WTC11 (cell line): Measurements from ENCODE around the gene ZNF112. TPM values are rescaled to one million over a fixed set of nuclear protein-coding genes. Genes with fewer than 3 reads are reported as not detected.

Experiments
- ATAC-seq: fragments of 200-7000 bp; cut with Tn5 transposase; 2 replicates; pipeline ENCODE4 v1.10.0; 2021; ENCODE audit warnings: mild to moderate bottlenecking, moderate library complexity
- CTCF ChIA-PET: fragments of 300-600 bp; sonication (Branson Sonifier 250); formaldehyde crosslinking; loops from one replicate; lab custom pipeline; 2021; ENCODE audit warnings: antibody characterized with exemption; lab: Charles Lee
- POLR2A ChIA-PET: fragments of 350-600 bp; sonication (Branson Sonifier 250); formaldehyde crosslinking; loops from one replicate; lab custom pipeline; 2021; ENCODE audit warnings: antibody characterized with exemption; lab: Charles Lee
- DNase-seq: peaks from one replicate; pipeline ENCODE4 v3.0.0; 2021; ENCODE audit warnings: low spot score
- H3K27ac Mint-ChIP-seq: 2 replicates; pipeline ENCODE4 v1.8.0; 2021; ENCODE audit warnings: mixed read lengths
- H3K27me3 Mint-ChIP-seq: 2 replicates; pipeline ENCODE4 v1.8.0; 2021; ENCODE audit warnings: low read depth, mild to moderate bottlenecking, moderate library complexity, mixed read lengths
- H3K36me3 Mint-ChIP-seq: 2 replicates; pipeline ENCODE4 v1.8.0; 2021; ENCODE audit warnings: mixed read lengths
- H3K4me1 Mint-ChIP-seq: 2 replicates; pipeline ENCODE4 v1.8.0; 2022; ENCODE audit warnings: mixed read lengths
- H3K4me3 Mint-ChIP-seq: 2 replicates; pipeline ENCODE4 v1.8.0; 2021; ENCODE audit warnings: mild to moderate bottlenecking, moderate library complexity, mixed read lengths
- H3K9me3 Mint-ChIP-seq: 2 replicates; pipeline ENCODE4 v1.8.0; 2021; ENCODE audit warnings: mixed read lengths
- CREB1 ChIP-seq: sonication (generic); formaldehyde crosslinking; IDR thresholded peaks from 2 replicates; pipeline ENCODE4 v1.8.0; 2023; ENCODE audit warnings: mild to moderate bottlenecking, missing genetic modification reagents
- CREM ChIP-seq: sonication (generic); formaldehyde crosslinking; IDR thresholded peaks from 2 replicates; pipeline ENCODE4 v1.8.1; 2022; ENCODE audit warnings: mild to moderate bottlenecking, missing genetic modification reagents, moderate library complexity
- ELF4 ChIP-seq: sonication (generic); formaldehyde crosslinking; IDR thresholded peaks from 2 replicates; pipeline ENCODE4 v1.8.1; 2022; ENCODE audit warnings: low read depth, mild to moderate bottlenecking, moderate library complexity, missing genetic modification reagents
- FOXJ3 ChIP-seq: sonication (generic); formaldehyde crosslinking; IDR thresholded peaks from 2 replicates; pipeline ENCODE4 v1.9.0; 2021; ENCODE audit warnings: missing genetic modification reagents, mild to moderate bottlenecking, borderline replicate concordance
- FOXK1 ChIP-seq: sonication (generic); formaldehyde crosslinking; IDR thresholded peaks from 2 replicates; pipeline ENCODE4 v1.8.0; 2022; ENCODE audit warnings: mild to moderate bottlenecking, moderate library complexity, missing genetic modification reagents
- HMGA2 ChIP-seq: fragments of 250-450 bp; sonication (Bioruptor Pico); IDR thresholded peaks from 2 replicates; pipeline ENCODE4 v1.4.0; 2021; ENCODE audit warnings: mild to moderate bottlenecking, moderate library complexity
- IRF2 ChIP-seq: sonication (generic); formaldehyde crosslinking; IDR thresholded peaks from 2 replicates; pipeline ENCODE4 v1.8.0; 2022; ENCODE audit warnings: low read depth, missing genetic modification reagents, borderline replicate concordance
- JAZF1 ChIP-seq: fragments of 250-450 bp; sonication (Bioruptor Pico); IDR thresholded peaks from 2 replicates; pipeline ENCODE4 v1.9.0; 2021; ENCODE audit warnings: moderate library complexity, mild to moderate bottlenecking, inconsistent platforms
- MYBL2 ChIP-seq: sonication (generic); formaldehyde crosslinking; IDR thresholded peaks from 2 replicates; pipeline ENCODE4 v1.8.1; 2023; ENCODE audit warnings: mild to moderate bottlenecking, moderate library complexity, missing genetic modification reagents
- NFE2L1 ChIP-seq: sonication (generic); formaldehyde crosslinking; IDR thresholded peaks from 2 replicates; pipeline ENCODE4 v1.8.1; 2023; ENCODE audit warnings: missing genetic modification reagents
- NR1H2 ChIP-seq: sonication (generic); formaldehyde crosslinking; IDR thresholded peaks from 2 replicates; pipeline ENCODE4 v1.9.0; 2021; ENCODE audit warnings: mild to moderate bottlenecking, moderate library complexity, missing genetic modification reagents
- NR2C2 ChIP-seq: sonication (generic); formaldehyde crosslinking; IDR thresholded peaks from 2 replicates; pipeline ENCODE4 v1.8.0; 2022; ENCODE audit warnings: mild to moderate bottlenecking, missing genetic modification reagents
- OVOL2 ChIP-seq: fragments of 250-450 bp; sonication (Bioruptor Pico); IDR thresholded peaks from 2 replicates; pipeline ENCODE4 v1.9.0; 2021; ENCODE audit warnings: mild to moderate bottlenecking, borderline replicate concordance
- RELA ChIP-seq: sonication (generic); formaldehyde crosslinking; IDR thresholded peaks from 2 replicates; pipeline ENCODE4 v1.8.1; 2022; ENCODE audit warnings: missing genetic modification reagents, mild to moderate bottlenecking, borderline replicate concordance
- SMAD4 ChIP-seq: sonication (generic); formaldehyde crosslinking; IDR thresholded peaks from 2 replicates; pipeline ENCODE4 v1.8.0; 2022; ENCODE audit warnings: mild to moderate bottlenecking, missing genetic modification reagents
- ZNF219 ChIP-seq: sonication (generic); formaldehyde crosslinking; IDR thresholded peaks from 2 replicates; pipeline ENCODE4 v1.8.0; 2023; ENCODE audit warnings: missing genetic modification reagents, mild to moderate bottlenecking, borderline replicate concordance
- ZNF232 ChIP-seq: sonication (generic); formaldehyde crosslinking; IDR thresholded peaks from 2 replicates; pipeline ENCODE4 v1.8.0; 2022; ENCODE audit warnings: mild to moderate bottlenecking, missing genetic modification reagents
- ZNF263 ChIP-seq: sonication (generic); formaldehyde crosslinking; IDR thresholded peaks from 2 replicates; pipeline ENCODE4 v1.8.1; 2022; ENCODE audit warnings: low read depth, mild to moderate bottlenecking, moderate library complexity, missing genetic modification reagents
- ZNF416 ChIP-seq: fragments of 250-450 bp; sonication (Bioruptor Pico); IDR thresholded peaks from 2 replicates; pipeline ENCODE4 v1.9.0; 2021; ENCODE audit warnings: mild to moderate bottlenecking, inconsistent platforms
- ZNF671 ChIP-seq: fragments of 250-450 bp; sonication (Bioruptor Pico); IDR thresholded peaks from 2 replicates; pipeline ENCODE4 v1.8.0; 2021; ENCODE audit warnings: mild to moderate bottlenecking
- total RNA-seq: library from RNA; stranded (reverse); gene quantifications from 3 replicates; pipeline ENCODE4 v1.2.3, GENCODE V29; 2021
- TF ChIP-seq, protein P1 (sequence below): fragments of 250-450 bp; sonication (Bioruptor Pico); IDR thresholded peaks from 2 replicates; pipeline ENCODE4 v1.8.0; 2021; ENCODE audit warnings: mild to moderate bottlenecking
- TF ChIP-seq, protein P2 (sequence below): sonication (generic); formaldehyde crosslinking; IDR thresholded peaks from 2 replicates; pipeline ENCODE4 v1.8.0; 2023; ENCODE audit warnings: missing genetic modification reagents
- TF ChIP-seq, protein P3 (sequence below): sonication (generic); formaldehyde crosslinking; IDR thresholded peaks from 2 replicates; pipeline ENCODE4 v1.8.1; 2022; ENCODE audit warnings: mild to moderate bottlenecking, moderate library complexity, missing genetic modification reagents
- TF ChIP-seq, protein P4 (sequence below): sonication (generic); formaldehyde crosslinking; IDR thresholded peaks from 2 replicates; pipeline ENCODE4 v1.8.0; 2022; ENCODE audit warnings: mild to moderate bottlenecking, missing genetic modification reagents
- TF ChIP-seq, protein P5 (sequence below): fragments of 250-450 bp; sonication (Bioruptor Pico); IDR thresholded peaks from 2 replicates; pipeline ENCODE4 v1.9.0; 2021; ENCODE audit warnings: mild to moderate bottlenecking
- TF ChIP-seq, protein P6 (sequence below): sonication (generic); formaldehyde crosslinking; IDR thresholded peaks from 2 replicates; pipeline ENCODE4 v1.8.1; 2022; ENCODE audit warnings: mild to moderate bottlenecking, missing genetic modification reagents, moderate library complexity, borderline replicate concordance
- TF ChIP-seq, protein P7 (sequence below): sonication (generic); formaldehyde crosslinking; IDR thresholded peaks from 2 replicates; pipeline ENCODE4 v1.8.0; 2022; ENCODE audit warnings: mild to moderate bottlenecking, missing genetic modification reagents

Gene ZNF112
- total RNA-seq, 1 experiment from 2014 or later, result 2.0 TPM

DNA sequence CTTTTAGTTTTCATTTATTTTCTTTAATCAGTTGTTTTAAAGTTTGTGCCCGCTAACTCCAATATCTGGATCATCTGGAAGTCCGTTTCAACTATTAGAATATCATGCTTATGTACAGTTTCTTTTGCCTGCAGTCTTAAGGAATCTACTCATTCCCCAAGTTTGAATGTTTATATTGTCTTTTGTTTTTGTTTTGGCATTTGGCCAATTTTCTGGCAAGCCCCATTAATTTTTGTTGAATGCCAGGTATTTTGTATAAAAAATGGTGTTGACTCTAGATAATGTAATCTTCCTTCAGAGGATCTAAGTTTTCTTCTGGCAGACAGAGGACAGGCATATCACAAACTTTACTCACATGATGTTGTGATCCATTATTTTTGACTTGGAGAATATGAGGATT is 40.6 kb downstream of the ZNF112 start (continued):
- TF ChIP-seq FOXJ3 (CRISPR knock-in tag) (no peak), IRF2 (no peak), CREM (CRISPR knock-in tag) (no peak), ZNF219 (CRISPR knock-in tag) (no peak), SMAD4 (no peak), FOXK1 (no peak), NR2C2 (CRISPR knock-in tag) (no peak), NR1H2 (CRISPR knock-in tag) (no peak)
- TF ChIP-seq, protein P1, sequence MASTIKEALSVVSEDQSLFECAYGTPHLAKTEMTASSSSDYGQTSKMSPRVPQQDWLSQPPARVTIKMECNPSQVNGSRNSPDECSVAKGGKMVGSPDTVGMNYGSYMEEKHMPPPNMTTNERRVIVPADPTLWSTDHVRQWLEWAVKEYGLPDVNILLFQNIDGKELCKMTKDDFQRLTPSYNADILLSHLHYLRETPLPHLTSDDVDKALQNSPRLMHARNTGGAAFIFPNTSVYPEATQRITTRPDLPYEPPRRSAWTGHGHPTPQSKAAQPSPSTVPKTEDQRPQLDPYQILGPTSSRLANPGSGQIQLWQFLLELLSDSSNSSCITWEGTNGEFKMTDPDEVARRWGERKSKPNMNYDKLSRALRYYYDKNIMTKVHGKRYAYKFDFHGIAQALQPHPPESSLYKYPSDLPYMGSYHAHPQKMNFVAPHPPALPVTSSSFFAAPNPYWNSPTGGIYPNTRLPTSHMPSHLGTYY (CRISPR knock-in tag), result no peak
- TF ChIP-seq, protein P2, sequence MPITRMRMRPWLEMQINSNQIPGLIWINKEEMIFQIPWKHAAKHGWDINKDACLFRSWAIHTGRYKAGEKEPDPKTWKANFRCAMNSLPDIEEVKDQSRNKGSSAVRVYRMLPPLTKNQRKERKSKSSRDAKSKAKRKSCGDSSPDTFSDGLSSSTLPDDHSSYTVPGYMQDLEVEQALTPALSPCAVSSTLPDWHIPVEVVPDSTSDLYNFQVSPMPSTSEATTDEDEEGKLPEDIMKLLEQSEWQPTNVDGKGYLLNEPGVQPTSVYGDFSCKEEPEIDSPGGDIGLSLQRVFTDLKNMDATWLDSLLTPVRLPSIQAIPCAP (CRISPR knock-in tag), result no peak
- TF ChIP-seq, all 79 proteins: peak for 0

DNA sequence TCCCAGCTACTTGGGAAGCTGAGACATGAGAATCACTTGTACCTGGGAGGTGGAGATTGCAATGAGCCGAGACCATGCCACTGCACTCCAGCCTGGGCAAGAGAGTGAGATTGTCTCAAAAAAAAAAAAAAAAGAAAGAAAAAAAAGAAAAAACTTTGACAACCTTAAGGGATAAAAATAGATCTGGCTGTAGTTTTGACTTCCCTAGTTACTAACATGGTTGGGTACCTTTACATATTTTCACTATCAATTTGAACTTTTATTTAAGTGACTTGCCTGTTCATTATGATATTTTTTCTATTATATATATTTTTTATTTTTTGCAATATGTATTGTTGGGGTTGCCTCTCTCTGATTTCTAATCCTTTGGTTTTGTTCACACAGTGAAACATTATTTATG is 43.2 kb downstream of the ZNF112 start:
- Mint-ChIP-seq H3K9me3 (peaks cover 74% of the 10 kb centered on the region), H3K27me3 (peaks cover 25% of the 10 kb centered on the region), H3K4me3 (no peak overlapping the region), H3K36me3 (peaks cover 41% of the 10 kb centered on the region), H3K4me1 (no peaks in the 10 kb centered on the region), H3K27ac (no peak overlapping the region)
- ChIA-PET POLR2A (no interaction called here), CTCF (interaction anchor here (0.7 kb wide), 1 partner anchor 267 kb away, joined by 4 read pairs; no protein-coding TSS in a partner anchor)
- DNase-seq (no peak), ATAC-seq (no peak)
- no peak for TF ChIP-seq ZNF671
- no peak for TF ChIP-seq ELF4 (CRISPR knock-in tag)
- TF ChIP-seq, protein P3, sequence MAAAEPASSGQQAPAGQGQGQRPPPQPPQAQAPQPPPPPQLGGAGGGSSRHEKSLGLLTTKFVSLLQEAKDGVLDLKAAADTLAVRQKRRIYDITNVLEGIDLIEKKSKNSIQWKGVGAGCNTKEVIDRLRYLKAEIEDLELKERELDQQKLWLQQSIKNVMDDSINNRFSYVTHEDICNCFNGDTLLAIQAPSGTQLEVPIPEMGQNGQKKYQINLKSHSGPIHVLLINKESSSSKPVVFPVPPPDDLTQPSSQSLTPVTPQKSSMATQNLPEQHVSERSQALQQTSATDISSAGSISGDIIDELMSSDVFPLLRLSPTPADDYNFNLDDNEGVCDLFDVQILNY (CRISPR knock-in tag), result no peak
- TF ChIP-seq ZNF263, result no peak
- TF ChIP-seq HMGA2 (CRISPR knock-in tag), result no peak
- TF ChIP-seq CREB1, result no peak

DNA sequence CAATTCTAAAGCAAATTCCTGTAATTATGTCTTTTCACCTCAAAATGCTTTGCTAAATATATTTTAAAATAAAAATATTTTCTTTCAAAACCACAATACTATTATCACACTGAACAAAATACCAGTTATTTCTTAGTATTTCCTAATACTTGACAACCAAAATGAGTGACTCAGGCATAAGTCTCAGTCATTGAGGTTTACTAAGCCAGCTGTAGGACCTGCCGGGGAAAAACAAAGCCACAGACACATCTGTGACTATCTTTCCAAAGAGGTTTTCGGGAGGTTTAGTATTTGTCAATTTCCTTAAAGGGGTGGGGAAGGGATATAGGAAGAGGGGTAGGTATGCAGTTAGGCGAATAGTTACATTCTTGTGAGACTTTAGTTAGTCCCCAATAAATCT is 48.5 kb downstream of the ZNF112 start:
- ChIA-PET CTCF (no interaction called here), POLR2A (no interaction called here)
- H3K4me1 Mint-ChIP-seq, result peaks cover 8% of the 10 kb centered on the region
- DNase-seq (no peak), ATAC-seq (no peak)
- H3K9me3 Mint-ChIP-seq, result peaks cover 48% of the 10 kb centered on the region
- H3K4me3 Mint-ChIP-seq, result no peak overlapping the region
- H3K36me3 Mint-ChIP-seq, result peaks cover 16% of the 10 kb centered on the region; the same call in 1 of the 2 replicates
- H3K27me3 Mint-ChIP-seq, result peaks cover 15% of the 10 kb centered on the region
- H3K27ac Mint-ChIP-seq, result no peak overlapping the region
- TF ChIP-seq ZNF416 (no peak), NFE2L1 (CRISPR knock-in tag) (no peak), RELA (CRISPR knock-in tag) (no peak), JAZF1 (no peak), ZNF232 (CRISPR knock-in tag) (no peak), OVOL2 (no peak), MYBL2 (no peak), CREB1 (no peak), ZNF219 (CRISPR knock-in tag) (no peak)
- TF ChIP-seq, protein P4, sequence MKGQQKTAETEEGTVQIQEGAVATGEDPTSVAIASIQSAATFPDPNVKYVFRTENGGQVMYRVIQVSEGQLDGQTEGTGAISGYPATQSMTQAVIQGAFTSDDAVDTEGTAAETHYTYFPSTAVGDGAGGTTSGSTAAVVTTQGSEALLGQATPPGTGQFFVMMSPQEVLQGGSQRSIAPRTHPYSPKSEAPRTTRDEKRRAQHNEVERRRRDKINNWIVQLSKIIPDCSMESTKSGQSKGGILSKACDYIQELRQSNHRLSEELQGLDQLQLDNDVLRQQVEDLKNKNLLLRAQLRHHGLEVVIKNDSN (CRISPR knock-in tag), result no peak
- TF ChIP-seq, protein P5, sequence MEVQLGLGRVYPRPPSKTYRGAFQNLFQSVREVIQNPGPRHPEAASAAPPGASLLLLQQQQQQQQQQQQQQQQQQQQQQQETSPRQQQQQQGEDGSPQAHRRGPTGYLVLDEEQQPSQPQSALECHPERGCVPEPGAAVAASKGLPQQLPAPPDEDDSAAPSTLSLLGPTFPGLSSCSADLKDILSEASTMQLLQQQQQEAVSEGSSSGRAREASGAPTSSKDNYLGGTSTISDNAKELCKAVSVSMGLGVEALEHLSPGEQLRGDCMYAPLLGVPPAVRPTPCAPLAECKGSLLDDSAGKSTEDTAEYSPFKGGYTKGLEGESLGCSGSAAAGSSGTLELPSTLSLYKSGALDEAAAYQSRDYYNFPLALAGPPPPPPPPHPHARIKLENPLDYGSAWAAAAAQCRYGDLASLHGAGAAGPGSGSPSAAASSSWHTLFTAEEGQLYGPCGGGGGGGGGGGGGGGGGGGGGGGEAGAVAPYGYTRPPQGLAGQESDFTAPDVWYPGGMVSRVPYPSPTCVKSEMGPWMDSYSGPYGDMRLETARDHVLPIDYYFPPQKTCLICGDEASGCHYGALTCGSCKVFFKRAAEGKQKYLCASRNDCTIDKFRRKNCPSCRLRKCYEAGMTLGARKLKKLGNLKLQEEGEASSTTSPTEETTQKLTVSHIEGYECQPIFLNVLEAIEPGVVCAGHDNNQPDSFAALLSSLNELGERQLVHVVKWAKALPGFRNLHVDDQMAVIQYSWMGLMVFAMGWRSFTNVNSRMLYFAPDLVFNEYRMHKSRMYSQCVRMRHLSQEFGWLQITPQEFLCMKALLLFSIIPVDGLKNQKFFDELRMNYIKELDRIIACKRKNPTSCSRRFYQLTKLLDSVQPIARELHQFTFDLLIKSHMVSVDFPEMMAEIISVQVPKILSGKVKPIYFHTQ (CRISPR knock-in tag), result no peak
- TF ChIP-seq, protein P6, sequence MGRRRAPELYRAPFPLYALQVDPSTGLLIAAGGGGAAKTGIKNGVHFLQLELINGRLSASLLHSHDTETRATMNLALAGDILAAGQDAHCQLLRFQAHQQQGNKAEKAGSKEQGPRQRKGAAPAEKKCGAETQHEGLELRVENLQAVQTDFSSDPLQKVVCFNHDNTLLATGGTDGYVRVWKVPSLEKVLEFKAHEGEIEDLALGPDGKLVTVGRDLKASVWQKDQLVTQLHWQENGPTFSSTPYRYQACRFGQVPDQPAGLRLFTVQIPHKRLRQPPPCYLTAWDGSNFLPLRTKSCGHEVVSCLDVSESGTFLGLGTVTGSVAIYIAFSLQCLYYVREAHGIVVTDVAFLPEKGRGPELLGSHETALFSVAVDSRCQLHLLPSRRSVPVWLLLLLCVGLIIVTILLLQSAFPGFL (CRISPR knock-in tag), result no peak
- TF ChIP-seq, protein P7, sequence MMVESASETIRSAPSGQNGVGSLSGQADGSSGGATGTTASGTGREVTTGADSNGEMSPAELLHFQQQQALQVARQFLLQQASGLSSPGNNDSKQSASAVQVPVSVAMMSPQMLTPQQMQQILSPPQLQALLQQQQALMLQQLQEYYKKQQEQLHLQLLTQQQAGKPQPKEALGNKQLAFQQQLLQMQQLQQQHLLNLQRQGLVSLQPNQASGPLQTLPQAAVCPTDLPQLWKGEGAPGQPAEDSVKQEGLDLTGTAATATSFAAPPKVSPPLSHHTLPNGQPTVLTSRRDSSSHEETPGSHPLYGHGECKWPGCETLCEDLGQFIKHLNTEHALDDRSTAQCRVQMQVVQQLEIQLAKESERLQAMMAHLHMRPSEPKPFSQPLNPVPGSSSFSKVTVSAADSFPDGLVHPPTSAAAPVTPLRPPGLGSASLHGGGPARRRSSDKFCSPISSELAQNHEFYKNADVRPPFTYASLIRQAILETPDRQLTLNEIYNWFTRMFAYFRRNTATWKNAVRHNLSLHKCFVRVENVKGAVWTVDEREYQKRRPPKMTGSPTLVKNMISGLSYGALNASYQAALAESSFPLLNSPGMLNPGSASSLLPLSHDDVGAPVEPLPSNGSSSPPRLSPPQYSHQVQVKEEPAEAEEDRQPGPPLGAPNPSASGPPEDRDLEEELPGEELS, result no peak
